K562 (cell line): ENCODE data around the gene PDE4D.

Experiments used
- GATA2 ChIP-seq: sonication (generic); formaldehyde crosslinking; IDR thresholded peaks from 2 replicates; pipeline ENCODE4 v1.4.0; 2020; ENCODE audit warnings: mild to moderate bottlenecking, missing genetic modification reagents
- NFYB ChIP-seq: IDR thresholded peaks from 2 replicates; pipeline ENCODE4 v1.6.1; 2011; ENCODE audit warnings: mild to moderate bottlenecking, moderate library complexity; ENCODE audit not compliant: insufficient read length; ENCODE audit errors: extremely low read depth
- U2AF2 ChIP-seq: fragments of 200-400 bp; formaldehyde crosslinking; optimal IDR thresholded peaks from 2 replicates; pipeline ENCODE3; 2017; ENCODE audit warnings: low read depth, mild to moderate bottlenecking, low read length

- TF ChIP-seq U2AF2 (no peak), GATA2 (no peak), NFYB (no peak)
Observed at GRCh38 chr5:59071755-59072549, 821.6 kb downstream of the PDE4D start.
